HFFc6 (cell line): ENCODE measurements around the gene GGA3. TPM values are rescaled to one million over a fixed set of nuclear protein-coding genes. Genes with fewer than 3 reads are reported as not detected.
A peak's percentile ranks its signal among the peaks of the same experiment; 100 is the strongest.

Source experiments
- DNase-seq: peaks from one replicate; pipeline ENCODE4 v3.0.0-alpha.2; 2018
- H3K27ac Mint-ChIP-seq: 2 replicates; pipeline ENCODE4 v1.8.0; 2020; ENCODE audit warnings: mild to moderate bottlenecking, mixed read lengths
- H3K27me3 Mint-ChIP-seq: 2 replicates; pipeline ENCODE4 v1.8.0; 2021; ENCODE audit warnings: mild to moderate bottlenecking, moderate library complexity, mixed read lengths; ENCODE audit not compliant: insufficient read depth
- H3K36me3 Mint-ChIP-seq: 2 replicates; pipeline ENCODE4 v1.8.0; 2021; ENCODE audit warnings: low read depth, mixed read lengths
- H3K4me1 Mint-ChIP-seq: 2 replicates; pipeline ENCODE4 v1.8.0; 2020; ENCODE audit warnings: low read depth, mixed read lengths
- H3K4me3 Mint-ChIP-seq: 2 replicates; pipeline ENCODE4 v1.8.0; 2020; ENCODE audit warnings: mild to moderate bottlenecking, moderate library complexity, mixed read lengths
- H3K9me3 Mint-ChIP-seq: 2 replicates; pipeline ENCODE4 v1.8.0; 2020; ENCODE audit warnings: mild to moderate bottlenecking, mixed read lengths
- long read RNA-seq: library from polyadenylated mRNA; unstranded; transcript quantifications from one replicate; pipeline ENCODE4 v2.0.0, GENCODE V29; 2019
- total RNA-seq, 6 experiments: library from RNA; stranded (reverse); fragmentation: NEBNext Ultra II Directional; extraction: Animal tissue kit (Norgen Biotek cat#: 25700); gene quantifications; 2 replicates in 1 of 6; 3 replicates in 5 of 6; pipeline ENCODE4 v1.2.3, GENCODE V29; 2021
- TF ChIP-seq, protein P1 (sequence below): fragments of 200-600 bp; sonication (generic); IDR thresholded peaks from 2 replicates; pipeline ENCODE4 v1.5.0; 2021; ENCODE audit warnings: antibody characterized with exemption, mild to moderate bottlenecking

The GGA3 gene, protein sequence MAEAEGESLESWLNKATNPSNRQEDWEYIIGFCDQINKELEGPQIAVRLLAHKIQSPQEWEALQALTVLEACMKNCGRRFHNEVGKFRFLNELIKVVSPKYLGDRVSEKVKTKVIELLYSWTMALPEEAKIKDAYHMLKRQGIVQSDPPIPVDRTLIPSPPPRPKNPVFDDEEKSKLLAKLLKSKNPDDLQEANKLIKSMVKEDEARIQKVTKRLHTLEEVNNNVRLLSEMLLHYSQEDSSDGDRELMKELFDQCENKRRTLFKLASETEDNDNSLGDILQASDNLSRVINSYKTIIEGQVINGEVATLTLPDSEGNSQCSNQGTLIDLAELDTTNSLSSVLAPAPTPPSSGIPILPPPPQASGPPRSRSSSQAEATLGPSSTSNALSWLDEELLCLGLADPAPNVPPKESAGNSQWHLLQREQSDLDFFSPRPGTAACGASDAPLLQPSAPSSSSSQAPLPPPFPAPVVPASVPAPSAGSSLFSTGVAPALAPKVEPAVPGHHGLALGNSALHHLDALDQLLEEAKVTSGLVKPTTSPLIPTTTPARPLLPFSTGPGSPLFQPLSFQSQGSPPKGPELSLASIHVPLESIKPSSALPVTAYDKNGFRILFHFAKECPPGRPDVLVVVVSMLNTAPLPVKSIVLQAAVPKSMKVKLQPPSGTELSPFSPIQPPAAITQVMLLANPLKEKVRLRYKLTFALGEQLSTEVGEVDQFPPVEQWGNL
- 10 to 100 TPM; 23.2 to 26.5 (median 24.2) TPM for total RNA-seq
- long read RNA-seq, full-length matches to known transcripts, result 7 of 16 reads
- long read RNA-seq, partial matches to known transcripts, result 5 of 16 reads
- long read RNA-seq, other reads (novel, unspliced or antisense), result 4 of 16 reads

DNA sequence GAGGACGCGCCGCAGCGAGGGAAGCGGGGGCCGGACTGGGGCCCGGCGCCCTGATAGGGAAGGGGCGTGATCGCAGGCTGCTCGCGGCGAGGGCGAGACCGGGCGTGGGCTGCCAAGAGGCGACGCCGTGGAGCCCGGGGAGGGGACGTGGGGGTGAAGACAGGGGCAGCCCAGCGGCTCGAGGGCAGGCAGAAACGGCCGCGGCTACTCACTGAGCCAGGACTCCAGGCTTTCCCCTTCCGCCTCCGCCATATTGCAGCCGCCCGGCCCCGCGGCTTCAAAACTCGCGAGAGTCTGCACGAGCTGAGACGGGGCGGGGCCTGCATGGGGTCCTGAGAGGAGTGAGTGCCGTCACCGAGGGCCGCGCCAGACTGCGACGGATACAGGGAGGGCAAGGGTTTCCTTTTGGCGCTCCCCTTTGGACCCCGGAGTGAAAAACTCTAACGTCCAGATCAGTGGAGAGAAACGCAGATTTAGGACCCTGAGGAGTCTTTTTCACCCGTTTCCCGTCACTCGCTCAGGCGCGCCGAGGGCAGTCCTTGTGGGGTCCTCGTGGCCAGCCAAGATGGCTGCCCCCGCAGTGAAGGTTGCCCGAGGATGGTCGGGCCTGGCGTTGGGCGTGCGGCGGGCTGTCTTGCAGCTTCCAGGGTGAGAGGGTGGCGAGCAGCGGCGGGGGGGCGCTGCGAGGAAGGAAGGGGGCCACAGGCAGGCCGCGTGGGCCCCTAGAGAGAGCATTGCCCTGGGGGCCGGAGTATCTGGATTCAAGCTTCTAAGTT is at the start of gene GGA3, which contains the start of gene MRPS7:
GGA3 (minus strand) TSS at position 271 of the 776 bp plus-strand sequence; CDS start at position 252, 19 bp downstream.
MRPS7 (plus strand) TSS at position 544 of the 776 bp plus-strand sequence; CDS start at position 566, 22 bp downstream.
- Mint-ChIP-seq H3K27me3 (no peaks in the 10 kb centered on the region; the same call in 1 of the 2 replicates), H3K4me1 (peaks cover 51% of the 10 kb centered on the region), H3K9me3 (no peaks in the 10 kb centered on the region), H3K27ac (peak within 1 kb of the TSS; percentile 100), H3K4me3 (peak within 1 kb of the TSS; percentile 100), H3K36me3 (peaks cover 13% of the 10 kb centered on the region)
- TF ChIP-seq, protein P1, sequence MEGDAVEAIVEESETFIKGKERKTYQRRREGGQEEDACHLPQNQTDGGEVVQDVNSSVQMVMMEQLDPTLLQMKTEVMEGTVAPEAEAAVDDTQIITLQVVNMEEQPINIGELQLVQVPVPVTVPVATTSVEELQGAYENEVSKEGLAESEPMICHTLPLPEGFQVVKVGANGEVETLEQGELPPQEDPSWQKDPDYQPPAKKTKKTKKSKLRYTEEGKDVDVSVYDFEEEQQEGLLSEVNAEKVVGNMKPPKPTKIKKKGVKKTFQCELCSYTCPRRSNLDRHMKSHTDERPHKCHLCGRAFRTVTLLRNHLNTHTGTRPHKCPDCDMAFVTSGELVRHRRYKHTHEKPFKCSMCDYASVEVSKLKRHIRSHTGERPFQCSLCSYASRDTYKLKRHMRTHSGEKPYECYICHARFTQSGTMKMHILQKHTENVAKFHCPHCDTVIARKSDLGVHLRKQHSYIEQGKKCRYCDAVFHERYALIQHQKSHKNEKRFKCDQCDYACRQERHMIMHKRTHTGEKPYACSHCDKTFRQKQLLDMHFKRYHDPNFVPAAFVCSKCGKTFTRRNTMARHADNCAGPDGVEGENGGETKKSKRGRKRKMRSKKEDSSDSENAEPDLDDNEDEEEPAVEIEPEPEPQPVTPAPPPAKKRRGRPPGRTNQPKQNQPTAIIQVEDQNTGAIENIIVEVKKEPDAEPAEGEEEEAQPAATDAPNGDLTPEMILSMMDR, result no peak
- peak; percentile 88 for DNase-seq

DNA sequence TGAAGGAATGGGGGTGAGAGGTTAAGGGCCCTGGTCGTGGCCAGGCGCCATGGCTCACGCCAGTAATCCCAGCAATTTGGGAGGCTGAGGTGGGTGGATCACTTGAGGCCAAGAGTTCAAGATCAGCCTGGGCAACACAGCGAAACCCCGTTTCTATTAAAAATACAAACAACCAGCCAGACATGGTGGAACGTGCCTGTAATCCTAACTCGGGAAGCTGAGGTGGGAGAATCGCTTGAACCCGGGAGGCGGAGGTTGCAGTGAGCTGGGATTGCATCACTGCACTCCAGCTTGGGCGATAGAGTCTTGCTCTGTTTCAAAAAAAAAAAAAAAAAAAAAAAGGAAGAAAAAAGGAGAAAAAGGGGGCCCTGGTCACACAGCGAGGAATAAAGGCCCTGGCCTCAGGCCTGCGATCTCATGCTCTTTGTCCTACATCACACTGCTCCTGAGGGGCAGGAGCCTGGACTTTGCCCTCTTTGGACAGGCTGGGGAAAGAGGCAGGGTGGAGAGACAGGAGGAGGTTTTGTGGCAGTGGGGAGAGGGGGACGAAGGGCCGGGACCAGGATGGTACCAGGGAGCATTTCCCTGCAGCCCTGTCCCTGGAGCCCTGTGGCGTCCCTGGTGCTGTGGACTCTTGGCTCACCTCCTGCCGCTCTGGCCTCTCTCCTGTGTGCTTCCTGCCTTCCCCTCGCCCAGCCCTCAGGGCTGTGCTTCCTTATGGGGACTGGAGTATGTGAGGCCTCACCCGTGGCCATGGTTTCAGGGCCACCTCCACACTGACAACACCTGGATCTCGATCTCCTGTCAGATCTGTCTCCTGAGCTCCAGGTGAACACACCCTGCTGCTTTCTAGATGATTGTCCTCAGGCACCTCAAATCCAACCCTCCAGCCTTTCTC is 47.6 kb upstream of the GGA3 start:
- Mint-ChIP-seq H3K9me3 (no peaks in the 10 kb centered on the region), H3K36me3 (no peaks in the 10 kb centered on the region), H3K27me3 (peaks cover 5% of the 10 kb centered on the region), H3K4me1 (no peaks in the 10 kb centered on the region), H3K27ac (no peak overlapping the region), H3K4me3 (no peak overlapping the region)
- TF ChIP-seq, protein P1, result no peak
- no peak for DNase-seq

DNA sequence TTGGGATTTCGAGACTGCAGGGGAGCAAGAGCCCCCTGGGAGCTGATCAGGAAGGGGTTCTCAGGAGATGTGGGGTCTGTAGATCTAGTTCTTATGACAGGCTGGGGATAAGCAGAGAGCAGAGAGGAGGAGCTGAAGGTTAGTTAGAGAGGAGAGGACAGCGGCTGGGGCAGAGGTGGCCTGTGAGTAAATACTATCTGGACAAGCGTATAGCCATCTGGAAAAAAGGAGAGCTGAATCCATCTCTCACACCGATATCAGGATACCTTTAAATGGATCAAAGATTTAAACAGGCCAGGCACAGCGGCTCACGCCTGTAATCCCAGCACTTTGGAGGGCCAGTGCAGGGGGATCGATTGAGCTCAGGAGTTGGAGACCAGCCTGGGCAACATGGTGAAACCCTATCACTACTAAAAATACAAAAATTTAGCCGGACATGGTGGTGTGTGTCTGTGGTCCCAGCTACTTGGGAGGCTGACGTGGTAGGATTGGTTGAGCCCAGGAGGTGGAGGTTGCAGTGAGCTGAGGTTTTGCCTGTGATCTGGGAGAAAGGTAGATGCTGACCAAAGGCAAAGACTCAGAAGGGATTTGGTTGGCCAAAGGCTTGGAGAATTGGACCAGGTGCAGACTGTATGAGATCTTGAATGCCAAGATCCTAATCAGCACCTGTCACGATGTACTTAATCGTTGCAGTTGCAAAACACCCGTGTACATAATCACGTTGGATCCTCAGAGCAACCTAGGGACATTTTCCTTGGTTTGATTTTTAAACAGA is 46.7 kb upstream of the GGA3 start:
- H3K4me3 Mint-ChIP-seq, result no peak overlapping the region
- DNase-seq, result no peak
- no peaks in the 10 kb centered on the region for H3K36me3 Mint-ChIP-seq
- peaks cover 3% of the 10 kb centered on the region for H3K27me3 Mint-ChIP-seq
- H3K27ac Mint-ChIP-seq, result no peak overlapping the region
- no peaks in the 10 kb centered on the region for H3K9me3 Mint-ChIP-seq
- TF ChIP-seq, protein P1, result no peak
- H3K4me1 Mint-ChIP-seq, result no peaks in the 10 kb centered on the region

DNA sequence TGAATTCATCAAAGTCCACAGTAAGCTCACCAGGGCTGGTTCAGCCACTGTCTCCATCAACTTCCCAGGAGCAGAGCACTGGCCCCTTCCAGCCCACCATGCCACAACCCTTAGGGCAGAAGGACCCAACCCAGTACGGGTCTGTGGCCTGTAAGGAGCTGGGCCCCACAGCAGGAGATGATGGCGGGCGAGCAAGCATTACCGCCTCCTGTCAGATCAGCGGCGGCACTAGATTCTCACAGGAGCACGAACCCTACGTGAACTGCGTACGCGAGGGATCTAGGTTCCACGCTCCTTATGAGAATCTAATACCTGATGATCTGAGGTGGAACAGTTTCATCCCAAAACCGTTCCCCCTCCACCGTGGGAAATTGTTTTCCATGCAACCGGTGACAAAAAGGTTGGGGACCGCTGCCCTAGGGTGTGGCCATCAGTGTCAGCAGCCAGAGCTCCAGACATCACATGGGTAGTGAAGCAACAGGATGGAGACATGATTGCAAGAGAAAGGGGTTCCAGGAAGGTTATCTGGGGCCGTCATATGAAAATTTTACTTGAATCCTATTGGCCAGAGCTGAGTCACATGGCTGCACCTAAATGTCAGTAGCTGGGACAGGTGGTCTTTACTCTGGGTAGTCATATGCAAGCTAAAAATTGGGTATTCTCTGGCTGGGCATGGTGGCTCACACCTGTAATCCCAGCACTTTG is 40.2 kb upstream of the GGA3 start:
- TF ChIP-seq, protein P1, result no peak
- Mint-ChIP-seq H3K4me1 (no peaks in the 10 kb centered on the region), H3K27ac (no peak overlapping the region), H3K9me3 (no peaks in the 10 kb centered on the region), H3K27me3 (no peaks in the 10 kb centered on the region; the same call in 1 of the 2 replicates), H3K4me3 (no peak overlapping the region), H3K36me3 (no peaks in the 10 kb centered on the region; the same call in 1 of the 2 replicates)
- no peak for DNase-seq
